ENCODE data around the gene FAM151B. TPM values are rescaled to one million over a fixed set of nuclear protein-coding genes. Genes with fewer than 3 reads are reported as not detected.
A peak's percentile ranks its signal among the peaks of the same experiment; 100 is the strongest.

Gene FAM151B
- total RNA-seq, 1 experiment from 2014 or later, result 2.0 TPM

DNA sequence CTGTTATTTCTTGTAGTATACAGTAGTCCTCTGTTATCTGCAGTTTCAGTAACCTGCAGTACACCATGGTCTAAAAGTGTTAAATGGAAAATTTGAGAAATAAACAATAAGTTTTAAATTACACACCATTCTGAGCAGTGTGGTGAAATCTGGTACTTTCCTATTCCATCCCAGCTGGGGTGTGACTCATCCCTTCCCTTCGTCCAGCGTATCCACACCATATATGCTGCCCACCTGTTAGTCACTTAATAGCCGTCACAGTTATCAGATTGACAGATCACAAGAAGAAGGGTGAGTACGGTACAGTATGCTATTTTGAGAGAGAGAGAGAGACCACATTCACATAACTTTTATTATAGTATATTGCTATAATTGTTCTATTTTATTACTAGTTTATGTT, 28.9 kb downstream of the FAM151B start:
- TF ChIP-seq, protein P1, sequence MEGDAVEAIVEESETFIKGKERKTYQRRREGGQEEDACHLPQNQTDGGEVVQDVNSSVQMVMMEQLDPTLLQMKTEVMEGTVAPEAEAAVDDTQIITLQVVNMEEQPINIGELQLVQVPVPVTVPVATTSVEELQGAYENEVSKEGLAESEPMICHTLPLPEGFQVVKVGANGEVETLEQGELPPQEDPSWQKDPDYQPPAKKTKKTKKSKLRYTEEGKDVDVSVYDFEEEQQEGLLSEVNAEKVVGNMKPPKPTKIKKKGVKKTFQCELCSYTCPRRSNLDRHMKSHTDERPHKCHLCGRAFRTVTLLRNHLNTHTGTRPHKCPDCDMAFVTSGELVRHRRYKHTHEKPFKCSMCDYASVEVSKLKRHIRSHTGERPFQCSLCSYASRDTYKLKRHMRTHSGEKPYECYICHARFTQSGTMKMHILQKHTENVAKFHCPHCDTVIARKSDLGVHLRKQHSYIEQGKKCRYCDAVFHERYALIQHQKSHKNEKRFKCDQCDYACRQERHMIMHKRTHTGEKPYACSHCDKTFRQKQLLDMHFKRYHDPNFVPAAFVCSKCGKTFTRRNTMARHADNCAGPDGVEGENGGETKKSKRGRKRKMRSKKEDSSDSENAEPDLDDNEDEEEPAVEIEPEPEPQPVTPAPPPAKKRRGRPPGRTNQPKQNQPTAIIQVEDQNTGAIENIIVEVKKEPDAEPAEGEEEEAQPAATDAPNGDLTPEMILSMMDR (IDR thresholded peaks at IDR 0.05; ENCODE audit: unreplicated experiment), result no peak
- no TSS peak for BruUV-seq (replicated peaks)
- Mint-ChIP-seq H3K9me3 (ENCODE audit: low read depth, unreplicated experiment) (no peaks in the 10 kb centered on the region), H3K4me1 (ENCODE audit: low read depth, unreplicated experiment) (peaks cover 10% of the 10 kb centered on the region), H3K4me3 (ENCODE audit: low read depth, unreplicated experiment) (no peak overlapping the region), H3K36me3 (ENCODE audit: insufficient read depth, unreplicated experiment) (peaks cover 6% of the 10 kb centered on the region), H3K27me3 (ENCODE audit: unreplicated experiment) (no peaks in the 10 kb centered on the region), H3K27ac (ENCODE audit: unreplicated experiment) (peak overlapping the region; percentile 68)
- DNase-seq, result peak; percentile 69
- intact Hi-C loops (cut with micrococcal nuclease; ENCODE audit: unreplicated experiment), result no loop called here
- CTCF ChIA-PET, result no interaction called here

DNA sequence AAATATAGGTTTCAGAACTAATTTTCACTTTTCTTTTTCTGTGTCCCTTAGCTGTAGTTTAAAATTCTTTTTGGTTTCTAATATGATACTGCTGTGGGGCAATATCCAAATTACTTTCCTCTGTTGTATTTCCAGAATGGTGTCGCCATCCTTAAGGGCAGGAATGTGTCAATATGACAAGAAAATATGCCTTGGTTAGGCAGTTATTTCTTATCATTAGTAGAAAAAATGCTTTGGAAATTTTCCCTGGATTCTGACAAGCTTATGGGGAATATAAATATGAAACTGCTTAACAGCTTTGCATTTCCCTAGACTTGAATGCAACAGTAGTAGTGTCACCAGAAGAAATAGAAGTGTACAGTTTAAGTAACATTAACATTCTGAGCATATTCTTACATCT, 52.8 kb downstream of the FAM151B start:
- no peak for DNase-seq
- TF ChIP-seq, protein P1 (IDR thresholded peaks at IDR 0.05; ENCODE audit: unreplicated experiment), result no peak
- Mint-ChIP-seq H3K27ac (ENCODE audit: unreplicated experiment) (no peak overlapping the region), H3K27me3 (ENCODE audit: unreplicated experiment) (no peaks in the 10 kb centered on the region), H3K9me3 (ENCODE audit: low read depth, unreplicated experiment) (no peaks in the 10 kb centered on the region), H3K4me1 (ENCODE audit: low read depth, unreplicated experiment) (no peaks in the 10 kb centered on the region), H3K36me3 (ENCODE audit: insufficient read depth, unreplicated experiment) (no peaks in the 10 kb centered on the region), H3K4me3 (ENCODE audit: low read depth, unreplicated experiment) (no peak overlapping the region)
- BruUV-seq (replicated peaks), result no TSS peak
- CTCF ChIA-PET, result no interaction called here
- intact Hi-C loops (cut with micrococcal nuclease; ENCODE audit: unreplicated experiment), result no loop called here

DNA sequence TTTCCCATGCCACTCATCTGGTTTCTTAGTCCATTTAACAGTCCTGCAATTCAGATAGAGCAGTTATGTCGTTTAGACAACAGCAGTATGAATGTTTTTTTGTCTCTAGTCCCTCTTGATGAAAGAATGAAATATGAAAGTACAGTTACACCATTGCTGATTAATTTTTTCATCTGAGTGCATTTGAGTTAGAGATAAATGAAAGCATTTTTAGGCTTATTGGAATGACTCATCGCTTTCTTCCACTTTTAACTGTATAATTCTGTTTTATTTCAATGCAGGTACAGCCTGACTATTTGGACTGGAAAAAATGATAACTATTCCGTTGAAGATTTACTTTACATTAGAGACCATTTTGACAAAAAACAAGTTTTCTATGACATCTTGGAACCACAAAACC, 53.5 kb downstream of the FAM151B start:
- no TSS peak for BruUV-seq (replicated peaks)
- H3K4me3 Mint-ChIP-seq (ENCODE audit: low read depth, unreplicated experiment), result no peak overlapping the region
- intact Hi-C loops (cut with micrococcal nuclease; ENCODE audit: unreplicated experiment), result no loop called here
- H3K9me3 Mint-ChIP-seq (ENCODE audit: low read depth, unreplicated experiment), result no peaks in the 10 kb centered on the region
- no peak overlapping the region for H3K27ac Mint-ChIP-seq (ENCODE audit: unreplicated experiment)
- TF ChIP-seq, protein P1 (IDR thresholded peaks at IDR 0.05; ENCODE audit: unreplicated experiment), result no peak
- H3K4me1 Mint-ChIP-seq (ENCODE audit: low read depth, unreplicated experiment), result no peaks in the 10 kb centered on the region
- CTCF ChIA-PET, result no interaction called here
- H3K36me3 Mint-ChIP-seq (ENCODE audit: insufficient read depth, unreplicated experiment), result no peaks in the 10 kb centered on the region
- no peaks in the 10 kb centered on the region for H3K27me3 Mint-ChIP-seq (ENCODE audit: unreplicated experiment)
- no peak for DNase-seq

DNA sequence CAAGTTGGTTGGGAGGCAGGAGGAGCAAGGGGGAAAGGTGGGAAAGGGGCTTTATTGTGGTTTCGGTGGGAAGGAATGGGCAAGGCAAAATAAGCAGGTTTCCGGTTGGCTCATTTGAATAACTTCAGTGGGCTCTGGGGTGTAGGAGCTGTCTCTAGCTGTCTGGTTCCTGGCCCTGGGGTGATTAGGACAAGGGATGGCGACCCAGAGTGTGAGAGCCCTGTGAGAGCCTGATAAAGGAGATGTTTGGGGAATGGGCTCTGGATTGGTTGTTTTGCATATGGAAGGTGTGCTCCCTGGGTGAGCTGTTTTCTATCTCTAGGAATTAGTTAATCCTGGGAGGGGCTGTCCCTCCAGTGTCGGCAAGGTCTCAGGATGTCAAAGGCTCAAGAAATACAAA, 66.7 kb downstream of the FAM151B start:
- no TSS peak for BruUV-seq (replicated peaks)
- H3K4me3 Mint-ChIP-seq (ENCODE audit: low read depth, unreplicated experiment), result no peak overlapping the region
- intact Hi-C loops (cut with micrococcal nuclease; ENCODE audit: unreplicated experiment), result no loop called here
- peaks cover 4% of the 10 kb centered on the region for H3K9me3 Mint-ChIP-seq (ENCODE audit: low read depth, unreplicated experiment)
- CTCF ChIA-PET, result no interaction called here
- H3K4me1 Mint-ChIP-seq (ENCODE audit: low read depth, unreplicated experiment), result no peaks in the 10 kb centered on the region
- TF ChIP-seq, protein P1 (IDR thresholded peaks at IDR 0.05; ENCODE audit: unreplicated experiment), result no peak
- DNase-seq, result no peak
- no peaks in the 10 kb centered on the region for H3K36me3 Mint-ChIP-seq (ENCODE audit: insufficient read depth, unreplicated experiment)
- H3K27me3 Mint-ChIP-seq (ENCODE audit: unreplicated experiment), result peaks cover 51% of the 10 kb centered on the region
- H3K27ac Mint-ChIP-seq (ENCODE audit: unreplicated experiment), result no peak overlapping the region

DNA sequence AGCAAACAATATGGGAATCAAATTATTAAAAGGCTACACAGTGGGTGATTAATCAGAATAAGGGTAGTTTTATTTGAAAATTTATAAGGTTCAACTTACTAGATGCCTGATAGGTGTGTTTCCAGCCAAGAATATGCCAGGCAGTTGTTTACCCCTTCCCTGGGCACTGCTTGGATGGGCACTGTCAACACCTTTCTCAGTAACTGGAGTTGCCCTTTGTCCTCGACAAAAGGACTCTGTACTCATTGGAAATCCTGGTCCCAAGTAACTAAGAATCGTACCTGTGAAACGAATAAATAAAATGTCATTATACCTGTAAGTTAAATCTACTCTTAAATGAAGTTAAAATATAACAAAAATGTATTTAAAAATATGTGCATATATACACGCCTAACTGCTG, 67.2 kb downstream of the FAM151B start:
- CTCF ChIA-PET, result no interaction called here
- Mint-ChIP-seq H3K4me1 (ENCODE audit: low read depth, unreplicated experiment) (no peaks in the 10 kb centered on the region), H3K36me3 (ENCODE audit: insufficient read depth, unreplicated experiment) (no peaks in the 10 kb centered on the region), H3K9me3 (ENCODE audit: low read depth, unreplicated experiment) (peaks cover 4% of the 10 kb centered on the region), H3K27me3 (ENCODE audit: unreplicated experiment) (peaks cover 50% of the 10 kb centered on the region), H3K4me3 (ENCODE audit: low read depth, unreplicated experiment) (no peak overlapping the region), H3K27ac (ENCODE audit: unreplicated experiment) (no peak overlapping the region)
- no TSS peak for BruUV-seq (replicated peaks)
- no peak for DNase-seq
- TF ChIP-seq, protein P1 (IDR thresholded peaks at IDR 0.05; ENCODE audit: unreplicated experiment), result no peak
- intact Hi-C loops (cut with micrococcal nuclease; ENCODE audit: unreplicated experiment), result no loop called here
